Endothelial cell of umbilical vein (primary cell): Measurements from ENCODE around the gene FSIP1. TPM values are rescaled to one million over a fixed set of nuclear protein-coding genes. Genes with fewer than 3 reads are reported as not detected.

Experiments
- BruUV-seq: library from RNA; stranded (reverse); fragments of 400-500 nt; replicated peaks from 2 replicates; lab custom pipeline; 2021; lab: Mats Ljungman, UMichigan
- CTCF ChIA-PET: fragments of 300-600, 350-600 bp; sonication (Branson Sonifier 250); formaldehyde crosslinking; loops from one replicate; lab custom pipeline; 2021; ENCODE audit warnings: antibody characterized with exemption, inconsistent platforms; lab: Charles Lee
- POLR2A ChIA-PET: fragments of 300-600, 350-600 bp; sonication (Branson Sonifier 250); formaldehyde crosslinking; loops from one replicate; lab custom pipeline; 2021; ENCODE audit warnings: antibody characterized with exemption, inconsistent platforms; lab: Charles Lee
- DNase-seq: peaks from one replicate; pipeline ENCODE4 v3.0.0-alpha.2; 2011; ENCODE audit warnings: low read depth, low spot score
- FAIRE-seq: peaks from 2 replicates; lab custom pipeline; 2011; peaks lifted over from hg19 to GRCh38; lab: Jason Lieb, UNC
- H2AFZ ChIP-seq: 2 replicates; pipeline ENCODE4 v1.6.0; 2012; ENCODE audit warnings: low read depth, low read length, control low read depth, inconsistent platforms
- H3K27ac ChIP-seq: 2 replicates; pipeline ENCODE4 v1.5.1; 2011; ENCODE audit warnings: low read depth, mild to moderate bottlenecking, control low read depth, low read length, moderate library complexity; ENCODE audit not compliant: insufficient read depth
- H3K27me3 ChIP-seq, 2 experiments: 2 replicates each; pipeline versions ENCODE4 v1.6.0 to v1.6.1; 2011; ENCODE audit warnings: low read length in 2 of 2, mixed read lengths in 1 of 2; ENCODE audit not compliant: control insufficient read depth in 2 of 2, insufficient read depth in 2 of 2
- H3K36me3 ChIP-seq, 2 experiments: 2 replicates in 1 of 2; 3 replicates in 1 of 2; pipeline ENCODE4 v1.5.1; 2011; ENCODE audit warnings: low read length in 2 of 2, mild to moderate bottlenecking in 1 of 2, moderate library complexity in 1 of 2; ENCODE audit not compliant: control insufficient read depth in 2 of 2, insufficient read depth in 2 of 2; ENCODE audit errors: extremely low read depth in 1 of 2
- H3K4me1 ChIP-seq: 3 replicates; pipeline ENCODE4 v1.5.1; 2011; ENCODE audit warnings: mild to moderate bottlenecking, low read length; ENCODE audit not compliant: control insufficient read depth, insufficient read depth; ENCODE audit errors: extremely low read depth
- H3K4me2 ChIP-seq: 2 replicates; pipeline ENCODE4 v1.6.1; 2011; ENCODE audit warnings: low read length, control low read depth, mixed read lengths; ENCODE audit not compliant: insufficient read depth
- H3K4me3 ChIP-seq, 3 experiments: fragments of 200-600 bp in 1 of 3; sonication (generic), shearing (Covaris generic) in 1 of 3; replicated peaks in 1 of 3; 2 replicates each; pipeline ENCODE4 v1.5.1; 2011 to 2016; ENCODE audit warnings: control low read depth in 3 of 3, low read length in 3 of 3, mild to moderate bottlenecking in 2 of 3, inconsistent platforms in 1 of 3, low read depth in 1 of 3, moderate library complexity in 1 of 3; ENCODE audit not compliant: insufficient read depth in 1 of 3
- H3K79me2 ChIP-seq: 2 replicates; pipeline ENCODE4 v1.6.0; 2012; ENCODE audit warnings: low read length, inconsistent platforms; ENCODE audit not compliant: control insufficient read depth, insufficient read depth
- H3K9ac ChIP-seq: replicated peaks from 2 replicates; pipeline ENCODE3; 2011; ENCODE audit warnings: low read length, control low read depth; ENCODE audit not compliant: insufficient read depth; ENCODE audit errors: extremely low read depth
- H3K9me1 ChIP-seq: replicated peaks from 3 replicates; pipeline ENCODE4 v1.6.0; 2011; ENCODE audit warnings: mild to moderate bottlenecking, low read length; ENCODE audit not compliant: control insufficient read depth, insufficient read depth; ENCODE audit errors: extremely low read depth
- H3K9me3 ChIP-seq: replicated peaks from 2 replicates; pipeline ENCODE4 v1.5.1; 2012; ENCODE audit warnings: low read length, inconsistent platforms; ENCODE audit not compliant: control insufficient read depth, insufficient read depth
- H4K20me1 ChIP-seq: replicated peaks from 2 replicates; pipeline ENCODE3; 2011; ENCODE audit warnings: mild to moderate bottlenecking, low read length; ENCODE audit not compliant: control insufficient read depth, insufficient read depth; ENCODE audit errors: extremely low read depth
- CTCF ChIP-seq, 2 donors: IDR thresholded peaks; 1 replicate in 1 of 2; 2 replicates in 1 of 2; pipeline ENCODE4 v1.5.1; 2011; ENCODE audit warnings: low read length in 2 of 2, mild to moderate bottlenecking in 2 of 2, moderate library complexity in 2 of 2, control low read depth in 1 of 2, inconsistent platforms in 1 of 2, low read depth in 1 of 2; ENCODE audit not compliant: insufficient read depth in 1 of 2; ENCODE audit errors: extremely low read depth in 1 of 2
- EZH2 ChIP-seq: IDR thresholded peaks from 2 replicates; pipeline ENCODE4 v1.6.1; 2012; ENCODE audit warnings: borderline replicate concordance, low read depth, mild to moderate bottlenecking, moderate library complexity, low read length, inconsistent platforms; ENCODE audit not compliant: severe bottlenecking
- FOS ChIP-seq: IDR thresholded peaks from 2 replicates; pipeline ENCODE4 v1.6.1; 2011; ENCODE audit warnings: mild to moderate bottlenecking, low read length, moderate library complexity, borderline replicate concordance; ENCODE audit not compliant: insufficient read depth
- JUN ChIP-seq: IDR thresholded peaks from 2 replicates; pipeline ENCODE4 v1.6.1; 2011; ENCODE audit warnings: borderline replicate concordance, low read depth; ENCODE audit not compliant: insufficient read length, insufficient read depth
- dilution Hi-C: fragments of 300-500 bp; cut with MboI; formaldehyde crosslinking; loops from one replicate; pipeline ENCODE4 v1.15.0; 2019; ENCODE audit warnings: low sequenced_read_pairs; ENCODE audit not compliant: extremely low pct_ligation_motif_present
- intact Hi-C: fragments of 100-400 bp; cut with micrococcal nuclease; formaldehyde crosslinking; loops from one replicate; pipeline ENCODE4 v1.10.0; 2022
- polyA plus RNA-seq, 4 experiments: library from polyadenylated mRNA; depleted of rRNA in 3 of 4; stranded (reverse) in 3 of 4; unstranded in 1 of 4; fragments of >200 nt; gene quantifications; 2 replicates each; pipeline versions ENCODE4 v1.2.1 to v1.2.3, GENCODE V29; 2011 to 2012; ENCODE audit warnings: missing spikeins in 1 of 4
- total RNA-seq: library from RNA; stranded (reverse); gene quantifications from 2 replicates; pipeline ENCODE4 v1.2.3, GENCODE V29; 2021

FSIP1 gene
- total and polyA plus RNA-seq, 2 donors (not counting 3 experiments of a cell fraction or from before 2014, with no cell fraction given) = 0.23 to 1.1 TPM

- no TSS peak for BruUV-seq
- Histone ChIP-seq H3K4me1 (peaks cover 40% of the 10 kb centered on the region), H3K27me3 (no peaks in the 10 kb centered on the region), H3K79me2 (no peaks in the 10 kb centered on the region), H3K9me3 (no peaks in the 10 kb centered on the region), H3K9me1 (no peaks in the 10 kb centered on the region), H3K36me3 (no peaks in the 10 kb centered on the region), H3K9ac (no peak overlapping the region), H3K4me2 (no peak overlapping the region), H3K4me3 (no peak overlapping the region), H2AFZ (no peak overlapping the region), H4K20me1 (no peaks in the 10 kb centered on the region), H3K27ac (no peak overlapping the region)
- CTCF ChIA-PET = interaction anchor here (0.8 to 6.1 kb wide), 8 partner anchors 9 to 136 kb away, joined by 3 to 49 read pairs (median 4); no protein-coding TSS in a partner anchor
- DNase-seq = peak; percentile 87
- FAIRE-seq = no peak
- POLR2A ChIA-PET = no interaction called here
- TF ChIP-seq JUN (no peak), CTCF (IDR thresholded peaks at IDR 0.05; ENCODE audit: extremely low read depth in 1 of 2, insufficient read depth in 1 of 2, low read depth in 1 of 2, low read length in 2 of 2) (no peak), EZH2 (no peak), FOS (no peak)
- dilution Hi-C loops (no loop called here), intact Hi-C loops (loop anchor here (10.0 kb wide), 1 partner anchor 304 kb away; the partner anchor contains the start of gene GPR176)
Measured at GRCh38 chr15:39621210-39621609, 161.4 kb downstream of the FSIP1 start.
